Transverse colon (tissue), 4 donors: ENCODE data around the gene ERN2.

Experiments used
- EP300 ChIP-seq: sonication (generic); formaldehyde crosslinking; IDR thresholded peaks from one replicate; pipeline ENCODE4 v1.6.1; 2017; ENCODE audit warnings: antibody characterized with exemption, low read depth
- POLR2A ChIP-seq: fragments of 450-650 bp; IDR thresholded peaks from one replicate; pipeline ENCODE4 v1.6.1; 2016; ENCODE audit warnings: antibody characterized with exemption, mild to moderate bottlenecking, moderate library complexity
- POLR2AphosphoS5 ChIP-seq, 3 donors: sonication (generic); formaldehyde crosslinking; IDR thresholded peaks; one replicate each; pipeline ENCODE4 v1.6.1; 2016; ENCODE audit warnings: antibody characterized with exemption in 3 of 3
- TF ChIP-seq, protein P1 (sequence below), 5 experiments: fragments of 200-600 bp in 3 of 5; fragments of 450-650 bp in 2 of 5; sonication (generic) in 3 of 5; IDR thresholded peaks; 1 replicate in 2 of 5; 2 replicates in 3 of 5; pipeline ENCODE4 v1.5.1; 2016 to 2017; ENCODE audit warnings: antibody characterized with exemption in 5 of 5, inconsistent platforms in 3 of 5, mild to moderate bottlenecking in 2 of 5, moderate library complexity in 1 of 5

- TF ChIP-seq, protein P1, sequence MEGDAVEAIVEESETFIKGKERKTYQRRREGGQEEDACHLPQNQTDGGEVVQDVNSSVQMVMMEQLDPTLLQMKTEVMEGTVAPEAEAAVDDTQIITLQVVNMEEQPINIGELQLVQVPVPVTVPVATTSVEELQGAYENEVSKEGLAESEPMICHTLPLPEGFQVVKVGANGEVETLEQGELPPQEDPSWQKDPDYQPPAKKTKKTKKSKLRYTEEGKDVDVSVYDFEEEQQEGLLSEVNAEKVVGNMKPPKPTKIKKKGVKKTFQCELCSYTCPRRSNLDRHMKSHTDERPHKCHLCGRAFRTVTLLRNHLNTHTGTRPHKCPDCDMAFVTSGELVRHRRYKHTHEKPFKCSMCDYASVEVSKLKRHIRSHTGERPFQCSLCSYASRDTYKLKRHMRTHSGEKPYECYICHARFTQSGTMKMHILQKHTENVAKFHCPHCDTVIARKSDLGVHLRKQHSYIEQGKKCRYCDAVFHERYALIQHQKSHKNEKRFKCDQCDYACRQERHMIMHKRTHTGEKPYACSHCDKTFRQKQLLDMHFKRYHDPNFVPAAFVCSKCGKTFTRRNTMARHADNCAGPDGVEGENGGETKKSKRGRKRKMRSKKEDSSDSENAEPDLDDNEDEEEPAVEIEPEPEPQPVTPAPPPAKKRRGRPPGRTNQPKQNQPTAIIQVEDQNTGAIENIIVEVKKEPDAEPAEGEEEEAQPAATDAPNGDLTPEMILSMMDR (IDR thresholded peaks at IDR 0.05): no peak
- TF ChIP-seq POLR2A (no peak), POLR2AphosphoS5 (IDR thresholded peaks at IDR 0.05) (no peak), EP300 (no peak)
Observed at GRCh38 chr16:23691483-23692189, 21.4 kb downstream of the ERN2 start.
